Stimulated activated naive CD8-positive, alpha-beta T cell treated with anti-CD3 and anti-CD28 coated beads, Interleukin-15, Interleukin-2, amounts not matched to agents 100 ng/mL and 50 ng/mL, for 24 hours (primary cell): Measurements from ENCODE around the gene RPAIN.

Source experiments
- H3K27ac Mint-ChIP-seq: one replicate; pipeline ENCODE4 v1.8.0; 2021; ENCODE audit warnings: mild to moderate bottlenecking, mixed read lengths
- H3K27me3 Mint-ChIP-seq: one replicate; pipeline ENCODE4 v1.8.0; 2021; ENCODE audit warnings: mixed read lengths
- H3K36me3 Mint-ChIP-seq: one replicate; pipeline ENCODE4 v1.8.0; 2021; ENCODE audit warnings: low read depth, mixed read lengths
- H3K4me1 Mint-ChIP-seq: one replicate; pipeline ENCODE4 v1.8.0; 2021; ENCODE audit warnings: low read depth, mixed read lengths
- H3K4me3 Mint-ChIP-seq: one replicate; pipeline ENCODE4 v1.8.0; 2021; ENCODE audit warnings: mild to moderate bottlenecking, mixed read lengths
- H3K9me3 Mint-ChIP-seq: one replicate; pipeline ENCODE4 v1.8.0; 2021; ENCODE audit warnings: mixed read lengths

The RPAIN gene

DNA sequence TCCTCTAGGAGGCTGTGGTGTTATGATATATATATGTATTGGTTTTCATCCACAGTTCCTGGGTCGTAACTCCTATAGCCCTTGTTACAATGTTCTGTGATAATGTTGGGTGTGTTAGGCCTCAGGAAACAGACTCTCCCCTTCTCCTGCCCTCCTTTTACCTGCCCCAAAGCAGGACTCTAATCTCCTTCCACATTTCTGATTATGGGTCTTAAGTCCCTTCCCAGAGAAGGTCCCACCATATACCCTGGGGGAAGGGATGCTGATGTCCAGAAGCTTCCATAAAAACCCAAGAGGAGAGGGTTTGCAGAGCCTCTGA, 19.4 kb downstream of the RPAIN start:
- Mint-ChIP-seq H3K27ac (peak overlapping the region; percentile 39), H3K27me3 (no peaks in the 10 kb centered on the region), H3K9me3 (no peaks in the 10 kb centered on the region), H3K4me1 (peaks cover 42% of the 10 kb centered on the region), H3K36me3 (peaks cover 52% of the 10 kb centered on the region), H3K4me3 (peak overlapping the region; percentile 89)

DNA sequence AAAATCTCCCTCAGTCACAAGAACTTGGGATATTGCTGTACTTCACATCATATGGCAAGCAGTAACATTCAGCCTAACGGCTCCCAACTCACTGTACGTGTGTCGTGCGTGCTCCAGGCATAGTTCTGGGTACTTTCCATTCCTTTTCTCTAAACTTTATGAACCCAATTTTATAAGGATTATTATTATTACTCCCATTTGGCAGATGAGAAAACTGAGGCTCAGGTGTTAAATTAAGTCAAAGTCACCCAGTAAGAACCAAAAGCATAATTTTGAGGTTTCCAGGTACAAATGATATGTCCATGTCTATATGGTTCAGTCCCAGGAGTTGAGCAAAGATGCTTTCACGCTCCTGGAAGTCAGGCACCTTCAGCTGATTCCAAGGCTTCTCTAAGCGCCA, 23.7 kb downstream of the RPAIN start:
- no peaks in the 10 kb centered on the region for H3K27me3 Mint-ChIP-seq
- H3K27ac Mint-ChIP-seq: no peak overlapping the region
- H3K4me3 Mint-ChIP-seq: no peak overlapping the region
- peaks cover 55% of the 10 kb centered on the region for H3K36me3 Mint-ChIP-seq
- H3K9me3 Mint-ChIP-seq: no peaks in the 10 kb centered on the region
- H3K4me1 Mint-ChIP-seq: peaks cover 12% of the 10 kb centered on the region

DNA sequence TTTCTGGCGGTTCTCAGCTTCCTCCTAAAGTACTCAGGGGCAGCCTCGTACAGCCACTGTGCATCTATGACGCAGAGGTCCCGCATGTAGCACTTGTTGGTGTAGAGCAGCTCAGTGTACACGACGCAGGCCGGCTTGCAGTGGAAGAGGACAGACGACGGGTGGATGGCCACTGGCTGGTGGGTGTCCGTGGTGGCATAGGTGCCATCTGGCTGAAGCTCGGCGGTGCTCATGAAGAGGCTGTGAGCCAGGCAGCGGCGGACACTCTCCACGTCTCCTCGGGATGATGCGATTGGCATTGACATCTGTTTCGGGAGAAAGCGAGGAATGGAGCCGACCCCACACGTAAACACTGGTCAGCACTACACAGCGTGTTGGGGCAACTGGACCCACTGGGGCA, 24.2 kb downstream of the RPAIN start:
- peaks cover 60% of the 10 kb centered on the region for H3K36me3 Mint-ChIP-seq
- H3K4me3 Mint-ChIP-seq: no peak overlapping the region

DNA sequence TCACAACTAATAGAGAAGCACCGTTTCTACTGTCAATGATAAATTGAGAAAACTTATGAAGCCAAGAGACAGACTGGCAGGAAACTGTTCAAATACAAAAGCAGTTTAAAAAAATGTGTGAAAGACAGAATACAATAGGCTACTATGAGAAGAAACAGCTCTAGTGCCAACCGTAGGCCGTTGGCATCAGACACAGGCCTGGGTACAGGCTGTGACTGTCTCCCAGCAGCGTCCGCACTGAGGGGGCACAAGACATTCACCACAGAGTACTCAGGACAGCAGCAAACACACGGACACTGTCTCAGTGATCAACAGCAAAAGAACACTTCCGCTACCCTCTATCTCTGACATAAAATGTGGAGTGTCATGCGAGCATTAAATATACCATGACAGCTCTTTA, 26.8 kb downstream of the RPAIN start:
- Mint-ChIP-seq H3K27ac (no peak overlapping the region), H3K4me3 (no peak overlapping the region), H3K4me1 (no peaks in the 10 kb centered on the region), H3K36me3 (peaks cover 83% of the 10 kb centered on the region), H3K9me3 (no peaks in the 10 kb centered on the region), H3K27me3 (no peaks in the 10 kb centered on the region)

More for the DNA sequence above, 24.2 kb downstream of the RPAIN start:
- no peaks in the 10 kb centered on the region for H3K27me3 Mint-ChIP-seq
- H3K27ac Mint-ChIP-seq: no peak overlapping the region
- peaks cover 12% of the 10 kb centered on the region for H3K4me1 Mint-ChIP-seq
- H3K9me3 Mint-ChIP-seq: no peaks in the 10 kb centered on the region

DNA sequence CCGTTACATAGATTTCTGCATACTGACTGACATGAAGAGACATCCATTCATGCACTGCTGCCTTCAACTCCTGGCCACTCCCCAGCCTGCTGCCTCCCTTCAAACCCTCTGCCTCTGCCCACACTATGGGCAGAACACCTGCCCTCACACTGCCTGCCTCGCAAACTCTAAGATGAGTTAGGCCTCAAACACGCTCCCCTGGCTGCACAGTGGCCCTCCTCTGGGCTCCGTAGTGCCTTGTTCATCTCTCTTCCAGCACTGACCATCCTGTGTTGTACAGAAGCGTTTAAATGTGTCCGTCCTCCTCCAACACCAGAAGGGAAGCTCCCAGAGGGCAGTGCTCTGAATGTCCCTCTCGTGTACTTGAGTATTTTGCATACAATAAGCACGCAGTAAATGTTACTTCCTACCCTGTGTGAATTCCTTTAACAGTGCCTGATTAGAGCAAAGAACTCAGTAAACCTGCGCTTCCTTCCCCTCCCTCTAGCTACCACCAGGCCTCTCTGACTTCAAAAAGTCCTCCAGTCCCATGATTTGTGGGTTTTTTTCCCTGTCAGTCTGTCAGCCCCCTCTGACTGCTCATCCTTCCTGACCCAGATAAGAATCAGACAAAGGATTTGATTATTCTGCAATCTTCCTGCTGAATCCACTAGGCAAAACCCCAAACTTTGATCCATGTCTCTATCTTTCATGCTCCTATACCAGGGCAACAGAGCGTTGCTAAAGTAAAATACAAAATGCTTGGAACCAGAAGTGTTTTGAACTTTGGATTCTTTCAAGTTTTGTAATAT, 44.9 kb downstream of the RPAIN start:
- no peak overlapping the region for H3K4me3 Mint-ChIP-seq
- peak overlapping the region; percentile 42 for H3K27ac Mint-ChIP-seq
- H3K36me3 Mint-ChIP-seq: peaks cover 55% of the 10 kb centered on the region
- H3K9me3 Mint-ChIP-seq: no peaks in the 10 kb centered on the region
- peaks cover 41% of the 10 kb centered on the region for H3K4me1 Mint-ChIP-seq
- no peaks in the 10 kb centered on the region for H3K27me3 Mint-ChIP-seq

DNA sequence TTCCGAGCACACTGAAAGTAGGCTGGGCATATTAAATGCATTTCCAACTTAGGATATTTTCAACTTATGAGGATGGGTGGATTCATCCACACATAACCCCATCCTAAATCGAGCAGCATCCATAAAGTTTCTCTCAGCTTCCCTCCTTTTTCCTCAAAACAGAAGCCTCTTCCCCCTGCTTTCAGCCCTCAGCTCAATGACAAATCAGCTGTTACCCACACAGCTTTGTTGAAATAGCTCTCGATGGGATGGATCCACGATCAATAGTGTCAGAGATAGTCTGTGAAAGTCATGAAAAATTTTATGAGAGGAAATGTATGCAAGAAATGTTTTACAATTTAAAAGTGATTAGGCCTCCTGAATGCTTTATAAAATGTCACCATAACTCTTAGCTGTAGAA, 46.3 kb downstream of the RPAIN start:
- peaks cover 43% of the 10 kb centered on the region for H3K4me1 Mint-ChIP-seq
- peaks cover 41% of the 10 kb centered on the region for H3K36me3 Mint-ChIP-seq
- no peak overlapping the region for H3K27ac Mint-ChIP-seq
- peak overlapping the region; percentile 95 for H3K4me3 Mint-ChIP-seq
- H3K27me3 Mint-ChIP-seq: no peaks in the 10 kb centered on the region
- no peaks in the 10 kb centered on the region for H3K9me3 Mint-ChIP-seq

DNA sequence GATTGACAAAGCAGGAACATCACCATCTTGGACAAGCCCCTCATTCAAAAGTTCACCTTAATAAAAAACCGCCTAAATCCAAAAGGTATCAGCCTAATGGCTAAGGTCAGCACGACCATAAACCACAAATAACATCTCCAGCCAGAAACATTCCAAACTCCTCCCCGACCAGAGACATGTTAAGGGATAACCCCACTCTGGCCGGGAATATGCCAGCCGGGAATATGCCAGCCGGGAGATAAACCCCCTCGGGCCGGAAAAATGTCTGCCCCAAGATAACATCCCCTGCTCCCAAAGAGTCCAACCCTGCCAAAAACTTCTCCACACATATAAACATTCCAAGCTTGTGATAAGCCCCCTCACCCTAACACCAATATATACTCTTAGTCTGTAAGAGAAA, 47.4 kb downstream of the RPAIN start:
- H3K27me3 Mint-ChIP-seq: no peaks in the 10 kb centered on the region
- H3K27ac Mint-ChIP-seq: peak overlapping the region; percentile 84
- peaks cover 43% of the 10 kb centered on the region for H3K4me1 Mint-ChIP-seq
- peaks cover 46% of the 10 kb centered on the region for H3K36me3 Mint-ChIP-seq
- peak overlapping the region; percentile 95 for H3K4me3 Mint-ChIP-seq
- H3K9me3 Mint-ChIP-seq: no peaks in the 10 kb centered on the region

DNA sequence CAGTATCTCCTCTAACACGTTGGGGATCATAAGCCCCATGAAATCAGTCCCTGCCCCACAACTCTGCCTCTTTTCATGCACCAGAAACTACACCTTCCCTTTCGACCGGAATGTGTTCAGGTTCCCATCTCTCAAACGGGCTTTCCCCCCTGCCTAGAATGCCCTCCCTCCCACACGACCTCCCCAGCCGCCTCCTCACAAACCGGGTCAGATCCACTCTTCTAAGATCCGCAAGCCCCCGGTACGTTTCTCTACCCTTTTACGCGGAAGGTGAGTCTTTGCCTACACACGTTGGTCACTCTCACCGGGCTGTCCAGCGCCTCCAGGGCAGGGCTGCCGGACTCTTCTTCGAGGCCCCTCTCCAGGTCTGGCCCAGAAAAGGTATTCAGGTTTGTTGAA, 48.1 kb downstream of the RPAIN start:
- H3K27ac Mint-ChIP-seq: peak overlapping the region; percentile 84
- H3K9me3 Mint-ChIP-seq: no peaks in the 10 kb centered on the region
- no peaks in the 10 kb centered on the region for H3K27me3 Mint-ChIP-seq
- H3K4me1 Mint-ChIP-seq: peaks cover 43% of the 10 kb centered on the region
- H3K4me3 Mint-ChIP-seq: peak overlapping the region; percentile 95
- peaks cover 44% of the 10 kb centered on the region for H3K36me3 Mint-ChIP-seq

DNA sequence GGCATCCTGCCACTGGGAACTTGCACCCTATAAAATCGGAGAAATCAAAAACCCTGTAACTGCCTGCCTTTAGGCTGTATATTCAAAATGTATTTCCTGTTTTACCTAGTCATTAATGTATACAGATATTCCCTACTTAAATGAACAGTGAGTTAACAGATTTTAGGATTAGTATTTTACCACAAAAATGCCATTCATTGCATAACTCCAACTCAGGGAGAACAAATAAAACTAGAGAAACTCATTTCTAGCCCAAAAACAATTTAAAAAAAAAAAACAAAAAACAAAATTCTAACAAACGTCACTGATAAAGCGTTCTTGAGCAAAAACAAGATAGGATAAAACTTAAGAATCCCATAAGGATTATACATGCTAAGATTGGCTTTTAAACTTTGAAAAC, 52.5 kb downstream of the RPAIN start:
- no peaks in the 10 kb centered on the region for H3K27me3 Mint-ChIP-seq
- H3K9me3 Mint-ChIP-seq: no peaks in the 10 kb centered on the region
- no peak overlapping the region for H3K27ac Mint-ChIP-seq
- no peak overlapping the region for H3K4me3 Mint-ChIP-seq
- peaks cover 56% of the 10 kb centered on the region for H3K36me3 Mint-ChIP-seq
- peaks cover 15% of the 10 kb centered on the region for H3K4me1 Mint-ChIP-seq

DNA sequence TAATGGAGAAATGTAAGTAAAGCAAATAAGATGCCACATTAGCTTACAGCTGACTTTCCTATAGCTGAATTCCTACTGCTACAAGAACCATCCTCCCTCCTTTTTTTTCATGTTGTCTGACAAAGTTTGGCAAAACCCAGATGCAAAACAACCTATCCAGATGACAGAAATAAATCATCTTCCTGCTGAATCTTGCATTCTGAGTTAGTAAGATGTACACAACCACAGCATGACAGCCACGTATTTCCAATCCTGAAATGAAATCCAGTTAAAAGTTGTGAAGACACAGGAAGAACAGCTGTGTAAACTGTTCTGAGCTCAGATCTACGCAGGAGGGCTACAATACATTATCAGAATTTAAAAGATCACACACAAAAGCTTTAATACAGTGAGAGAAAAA, 53.9 kb downstream of the RPAIN start:
- no peaks in the 10 kb centered on the region for H3K9me3 Mint-ChIP-seq
- peaks cover 9% of the 10 kb centered on the region for H3K4me1 Mint-ChIP-seq
- H3K4me3 Mint-ChIP-seq: no peak overlapping the region
- H3K27me3 Mint-ChIP-seq: no peaks in the 10 kb centered on the region
- H3K36me3 Mint-ChIP-seq: peaks cover 62% of the 10 kb centered on the region
- no peak overlapping the region for H3K27ac Mint-ChIP-seq

DNA sequence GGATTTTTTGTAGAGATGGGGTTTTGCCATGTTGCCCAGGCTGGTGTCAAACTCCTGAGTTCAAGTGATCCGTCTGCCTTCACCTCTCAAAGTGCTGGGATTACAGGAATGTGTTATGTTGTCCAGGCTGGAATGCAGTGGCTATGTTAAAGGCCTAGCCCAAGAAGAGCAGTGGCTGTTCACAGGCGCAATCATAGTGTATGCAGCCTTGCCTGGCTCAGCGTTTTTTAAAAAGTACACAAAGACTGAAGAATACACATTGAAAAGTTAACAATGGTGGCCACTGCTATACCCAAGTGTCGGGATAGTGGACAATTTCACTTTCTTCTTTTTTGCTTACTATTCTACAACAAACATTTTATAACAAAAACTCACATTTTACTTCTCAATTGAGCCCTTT, 59.0 kb downstream of the RPAIN start:
- Mint-ChIP-seq H3K4me3 (no peak overlapping the region), H3K36me3 (peaks cover 89% of the 10 kb centered on the region)

DNA sequence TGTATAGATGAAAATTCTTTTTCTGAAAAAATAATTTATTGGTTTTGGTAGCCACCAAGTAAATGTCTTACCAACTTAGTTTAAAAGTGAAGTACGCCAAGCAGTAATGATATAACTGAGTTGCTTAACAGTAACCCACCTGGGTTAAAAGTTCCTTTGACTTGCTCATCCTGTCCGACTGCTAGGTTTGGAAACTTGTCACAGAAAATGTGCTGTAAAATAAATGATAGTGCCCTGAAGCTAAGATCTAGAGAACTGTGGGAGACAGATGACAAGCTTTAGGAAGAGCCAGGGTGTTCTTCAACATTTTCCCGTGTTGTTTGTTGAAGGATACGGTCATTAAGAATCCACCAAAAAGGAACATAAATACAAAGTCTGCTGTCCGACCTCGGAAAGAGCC, 61.0 kb downstream of the RPAIN start:
- Mint-ChIP-seq H3K27me3 (no peaks in the 10 kb centered on the region), H3K27ac (no peak overlapping the region), H3K4me3 (no peak overlapping the region), H3K4me1 (peaks cover 31% of the 10 kb centered on the region), H3K9me3 (no peaks in the 10 kb centered on the region), H3K36me3 (peaks cover 85% of the 10 kb centered on the region)

More for the DNA sequence above, 59.0 kb downstream of the RPAIN start:
- no peaks in the 10 kb centered on the region for H3K9me3 Mint-ChIP-seq
- H3K27ac Mint-ChIP-seq: no peak overlapping the region
- peaks cover 14% of the 10 kb centered on the region for H3K4me1 Mint-ChIP-seq
- no peaks in the 10 kb centered on the region for H3K27me3 Mint-ChIP-seq

DNA sequence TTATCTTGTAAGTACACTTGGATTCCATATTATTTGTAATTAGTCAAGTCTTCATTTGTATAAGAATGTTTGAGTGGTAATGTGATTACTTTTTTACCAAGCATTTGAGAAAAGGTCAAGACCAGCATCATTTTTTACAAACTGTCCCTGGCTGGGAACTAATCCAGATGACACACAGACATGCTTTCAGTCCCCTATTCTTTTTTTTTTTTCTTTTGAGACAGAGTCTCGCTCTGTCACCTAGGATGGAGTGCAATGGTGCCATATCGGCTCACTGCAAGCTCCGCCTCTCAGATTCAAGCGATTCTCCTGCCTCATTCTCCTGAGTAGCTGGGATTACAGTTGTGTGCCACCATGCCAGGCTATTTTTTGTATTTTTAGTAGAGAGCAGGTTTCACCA, 61.5 kb downstream of the RPAIN start:
- H3K4me1 Mint-ChIP-seq: peaks cover 31% of the 10 kb centered on the region
- no peak overlapping the region for H3K4me3 Mint-ChIP-seq
- no peaks in the 10 kb centered on the region for H3K9me3 Mint-ChIP-seq
- no peaks in the 10 kb centered on the region for H3K27me3 Mint-ChIP-seq
- no peak overlapping the region for H3K27ac Mint-ChIP-seq
- peaks cover 82% of the 10 kb centered on the region for H3K36me3 Mint-ChIP-seq
